Measurements from ENCODE around the gene GFPT2.

Gene GFPT2

DNA sequence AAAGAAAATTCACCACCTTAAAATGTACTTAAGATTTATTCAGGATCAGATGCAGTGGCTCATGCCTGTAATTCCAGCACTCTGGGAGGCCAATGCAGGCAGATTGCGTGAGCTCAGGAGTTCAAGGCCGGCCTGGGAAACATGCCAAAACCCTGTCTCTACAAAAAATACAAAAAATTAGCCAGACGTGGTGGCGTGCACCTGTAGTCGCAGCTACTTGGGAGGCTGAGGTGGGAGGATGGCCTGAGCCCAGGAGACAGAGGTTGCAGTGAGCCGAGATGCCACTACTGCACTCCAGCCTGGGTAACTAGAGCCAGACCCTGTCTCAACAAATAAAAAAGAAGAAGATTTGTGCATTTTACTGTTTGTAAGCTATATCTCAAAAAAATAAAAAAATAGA lies 34.7 kb upstream of the GFPT2 start:
- no peak for DNase-seq (ENCODE audit: extremely low spot score)
- CTCF ChIA-PET, result no interaction called here
- TF ChIP-seq, protein P1, sequence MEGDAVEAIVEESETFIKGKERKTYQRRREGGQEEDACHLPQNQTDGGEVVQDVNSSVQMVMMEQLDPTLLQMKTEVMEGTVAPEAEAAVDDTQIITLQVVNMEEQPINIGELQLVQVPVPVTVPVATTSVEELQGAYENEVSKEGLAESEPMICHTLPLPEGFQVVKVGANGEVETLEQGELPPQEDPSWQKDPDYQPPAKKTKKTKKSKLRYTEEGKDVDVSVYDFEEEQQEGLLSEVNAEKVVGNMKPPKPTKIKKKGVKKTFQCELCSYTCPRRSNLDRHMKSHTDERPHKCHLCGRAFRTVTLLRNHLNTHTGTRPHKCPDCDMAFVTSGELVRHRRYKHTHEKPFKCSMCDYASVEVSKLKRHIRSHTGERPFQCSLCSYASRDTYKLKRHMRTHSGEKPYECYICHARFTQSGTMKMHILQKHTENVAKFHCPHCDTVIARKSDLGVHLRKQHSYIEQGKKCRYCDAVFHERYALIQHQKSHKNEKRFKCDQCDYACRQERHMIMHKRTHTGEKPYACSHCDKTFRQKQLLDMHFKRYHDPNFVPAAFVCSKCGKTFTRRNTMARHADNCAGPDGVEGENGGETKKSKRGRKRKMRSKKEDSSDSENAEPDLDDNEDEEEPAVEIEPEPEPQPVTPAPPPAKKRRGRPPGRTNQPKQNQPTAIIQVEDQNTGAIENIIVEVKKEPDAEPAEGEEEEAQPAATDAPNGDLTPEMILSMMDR (IDR thresholded peaks at IDR 0.05; ENCODE audit: control extremely low read depth, extremely low read depth, low read depth, missing control alignments), result no peak
- POLR2A ChIA-PET, result no interaction called here

DNA sequence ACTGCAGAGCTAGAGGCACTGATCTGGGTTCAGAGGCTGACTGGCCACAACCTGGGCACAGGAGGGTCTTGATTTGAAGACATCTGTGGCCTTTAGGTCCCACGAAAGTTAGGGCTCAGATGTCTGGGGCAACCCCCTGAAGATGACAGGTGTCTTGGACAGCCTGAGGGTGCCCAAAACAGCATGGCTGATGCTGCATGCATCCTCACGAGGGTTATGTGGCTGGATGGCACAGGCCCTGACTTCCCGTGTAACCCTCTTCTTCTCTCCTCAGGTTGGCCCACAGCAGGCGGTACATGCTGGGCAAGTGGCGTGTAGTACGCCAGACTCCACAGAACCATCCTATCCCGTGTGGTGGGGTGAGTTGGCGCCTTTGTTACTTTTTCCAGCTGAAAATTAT lies 29.8 kb upstream of the GFPT2 start:
- TF ChIP-seq, protein P1 (IDR thresholded peaks at IDR 0.05; ENCODE audit: control extremely low read depth, extremely low read depth, low read depth, missing control alignments), result no peak
- CTCF ChIA-PET, result no interaction called here
- no peak for DNase-seq (ENCODE audit: extremely low spot score)
- POLR2A ChIA-PET, result no interaction called here

DNA sequence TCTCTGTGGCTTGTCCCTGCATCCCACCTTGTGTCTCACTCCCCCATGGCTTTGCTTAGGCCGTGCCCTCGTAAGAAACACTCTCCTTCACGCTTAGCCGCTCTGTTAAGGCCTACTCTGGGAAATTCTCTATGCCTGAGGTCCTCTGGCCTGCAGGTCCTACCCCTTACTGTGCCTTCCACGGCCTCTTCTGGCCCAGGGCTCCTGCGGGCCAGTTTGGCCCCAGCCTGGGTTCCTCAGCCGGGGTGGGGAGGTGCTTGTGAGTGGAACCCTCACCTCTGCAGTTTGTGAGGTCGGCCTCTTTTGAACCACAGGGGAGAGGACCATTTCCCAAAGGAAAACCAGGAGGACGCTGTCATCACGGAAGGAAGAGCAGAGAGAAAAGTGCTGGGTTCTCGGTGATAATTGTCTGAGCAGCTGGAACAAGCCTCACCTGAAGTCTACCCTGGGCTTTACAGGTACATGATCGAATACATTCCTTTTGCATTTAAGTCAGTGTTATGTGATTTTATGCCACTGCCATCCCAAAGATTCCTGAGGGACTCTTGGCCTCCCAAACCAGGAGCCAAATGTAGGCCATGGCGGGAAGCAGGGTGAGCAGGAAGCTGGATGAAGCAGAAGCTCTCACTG lies 28.8 kb upstream of the GFPT2 start:
- TF ChIP-seq, protein P1 (IDR thresholded peaks at IDR 0.05; ENCODE audit: control extremely low read depth, extremely low read depth, low read depth, missing control alignments), result no peak
- ChIA-PET CTCF (interaction anchor here (0.8 kb wide), 1 partner anchor 53 kb away, joined by 3 read pairs; no protein-coding TSS in a partner anchor), POLR2A (no interaction called here)
- no peak for DNase-seq (ENCODE audit: extremely low spot score)

DNA sequence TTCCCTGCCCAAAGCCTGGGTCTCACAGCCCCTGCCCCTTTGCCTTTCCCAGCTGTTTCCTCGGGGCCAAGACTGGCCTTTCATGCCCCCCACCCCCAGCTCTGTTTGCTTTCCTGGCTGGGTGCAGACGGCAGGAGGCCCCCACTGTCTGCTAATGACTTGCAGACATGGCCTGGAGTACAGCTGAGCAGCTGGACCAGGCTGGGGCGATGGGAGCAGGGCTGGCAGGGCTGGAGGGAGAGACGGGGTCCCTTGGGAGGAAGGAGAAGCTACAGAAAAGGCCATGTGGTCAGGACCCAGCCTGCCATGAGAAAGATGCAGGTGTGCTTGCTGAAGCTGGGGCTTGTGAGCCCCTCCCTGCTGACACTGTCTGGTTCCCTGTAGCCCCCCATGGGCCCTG lies 28.3 kb upstream of the GFPT2 start:
- CTCF ChIA-PET, result interaction anchor here (0.8 kb wide), 1 partner anchor 53 kb away, joined by 3 read pairs; no protein-coding TSS in a partner anchor
- POLR2A ChIA-PET, result no interaction called here
- DNase-seq (ENCODE audit: extremely low spot score), result no peak
- TF ChIP-seq, protein P1 (IDR thresholded peaks at IDR 0.05; ENCODE audit: control extremely low read depth, extremely low read depth, low read depth, missing control alignments), result no peak

DNA sequence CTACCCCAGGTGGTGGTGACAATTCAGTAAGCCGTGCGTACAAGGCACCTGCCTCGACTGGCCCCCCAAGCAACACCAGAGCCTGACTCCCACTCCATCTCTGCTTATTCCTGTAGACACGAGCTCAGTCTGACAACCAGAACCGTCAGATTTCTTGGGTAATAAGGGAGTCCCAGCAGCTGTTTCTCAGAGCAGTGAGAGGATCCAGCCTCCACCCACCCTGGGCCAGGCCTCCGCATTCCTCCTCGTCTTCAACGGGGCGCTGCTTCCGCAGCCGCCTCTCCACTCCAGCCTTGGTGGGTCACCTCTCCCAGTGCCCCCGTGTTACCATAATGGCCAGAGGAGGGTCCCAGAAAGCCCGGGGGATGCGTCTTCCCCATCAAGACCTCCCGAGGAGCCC lies 27.7 kb upstream of the GFPT2 start:
- TF ChIP-seq, protein P1 (IDR thresholded peaks at IDR 0.05; ENCODE audit: control extremely low read depth, extremely low read depth, low read depth, missing control alignments), result no peak
- ChIA-PET POLR2A (no interaction called here), CTCF (interaction anchor here (0.8 kb wide), 1 partner anchor 52 kb away, joined by 3 read pairs; no protein-coding TSS in a partner anchor)
- no peak for DNase-seq (ENCODE audit: extremely low spot score)

DNA sequence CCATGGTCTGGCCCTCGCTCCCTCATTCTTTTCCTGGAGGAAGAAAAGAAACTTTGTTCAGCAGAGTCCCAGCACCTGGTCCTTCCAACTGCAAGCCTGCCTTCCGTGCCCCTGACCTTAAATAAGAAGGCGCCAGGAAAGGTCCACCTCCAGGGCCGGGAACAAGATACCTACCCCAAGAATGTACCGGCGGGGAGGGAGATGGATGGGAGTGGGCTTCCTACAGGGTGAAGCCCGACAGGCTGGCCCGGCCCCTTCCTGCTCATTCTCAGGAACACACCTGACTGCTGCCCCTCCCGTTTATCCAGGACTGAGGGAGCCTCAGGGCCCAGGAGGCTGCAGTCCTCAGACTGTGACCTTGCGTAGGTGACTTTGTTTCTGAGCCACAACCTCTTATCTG lies 27.3 kb upstream of the GFPT2 start:
- TF ChIP-seq, protein P1 (IDR thresholded peaks at IDR 0.05; ENCODE audit: control extremely low read depth, extremely low read depth, low read depth, missing control alignments), result no peak
- POLR2A ChIA-PET, result no interaction called here
- CTCF ChIA-PET, result no interaction called here
- no peak for DNase-seq (ENCODE audit: extremely low spot score)

Measured in GM10248 (cell line).